NCI-H345 treated with DMSO at 0.1 percent for 48 hours (cell line): ENCODE data around the gene SDHAF3.
"Not testable (repeated sequence)": the region's sequence is repeated elsewhere in the genome, so short reads cannot be mapped to it uniquely, and the experiment has no call there.

Experiments
- DNase-seq: peaks from one replicate; lab custom pipeline; 2025; ENCODE audit not compliant: unreplicated experiment; lab: John Stamatoyannopoulos, UW

SDHAF3 gene

GRCh38 chr7:97117372-97118188 lies at the start of gene SDHAF3:
Gene SDHAF3, plus strand, starts transcription at chr7:97117698. Its CDS starts 26 bp downstream, at chr7:97117724.
- peak; percentile 96 for DNase-seq

GRCh38 chr7:97072025-97072424 lies 45.5 kb upstream of the SDHAF3 start:
- not testable (repeated sequence) for DNase-seq

- DNase-seq, result no peak
Observed at GRCh38 chr7:97075928-97076327, 41.6 kb upstream of the SDHAF3 start.

- no peak for DNase-seq
Observed at GRCh38 chr7:97078023-97078969, 39.2 kb upstream of the SDHAF3 start.

- no peak for DNase-seq
Observed at GRCh38 chr7:97079300-97079699, 38.2 kb upstream of the SDHAF3 start.

GRCh38 chr7:97081521-97082300 lies 35.8 kb upstream of the SDHAF3 start:
- no peak for DNase-seq

GRCh38 chr7:97088364-97088763 lies 29.1 kb upstream of the SDHAF3 start:
- no peak for DNase-seq

- DNase-seq, result no peak
Observed at GRCh38 chr7:97089771-97090170, 27.7 kb upstream of the SDHAF3 start.

- no peak for DNase-seq
Observed at GRCh38 chr7:97090761-97091353, 26.6 kb upstream of the SDHAF3 start.

- no peak for DNase-seq
Observed at GRCh38 chr7:97094284-97094930, 23.1 kb upstream of the SDHAF3 start.

- no peak for DNase-seq
Observed at GRCh38 chr7:97096037-97096436, 21.5 kb upstream of the SDHAF3 start.

- no peak for DNase-seq
Observed at GRCh38 chr7:97096661-97097060, 20.8 kb upstream of the SDHAF3 start.

- peak; percentile 65 for DNase-seq
Observed at GRCh38 chr7:97104719-97105238, 12.7 kb upstream of the SDHAF3 start.

GRCh38 chr7:97107192-97107800 lies 10.2 kb upstream of the SDHAF3 start:
- DNase-seq, result no peak

- DNase-seq, result no peak
Observed at GRCh38 chr7:97116308-97116707, 1.2 kb upstream of the SDHAF3 start.

GRCh38 chr7:97117035-97117371 lies 495 bp upstream of the SDHAF3 start:
- DNase-seq, result no peak

- DNase-seq, result no peak
Observed at GRCh38 chr7:97118306-97118917, 914 bp downstream of the SDHAF3 start.

- DNase-seq, result no peak
Observed at GRCh38 chr7:97119747-97120146, 2.2 kb downstream of the SDHAF3 start.
